ENCODE results near the gene NES. TPM values are rescaled to one million over a fixed set of nuclear protein-coding genes. Genes with fewer than 3 reads are reported as not detected.

Gene NES
- total and polyA plus RNA-seq, 2 of the 8 experiments (the other 6 are each of a cell fraction or from before 2014, with no cell fraction given): 13.3 to 135 TPM

GRCh38 chr1:156698995-156699394 lies 21.8 kb upstream of the NES start:
- Histone ChIP-seq H2BK5ac (ENCODE audit: low read depth, low read length) (no peak overlapping the region), H4K91ac (replicated peaks; ENCODE audit: insufficient read length, low read length) (no peak overlapping the region), H3K4me3 (ENCODE audit: extremely low read depth in 1 of 4, insufficient read depth in 2 of 4, low read depth in 3 of 4, low read length in 4 of 4) (no peak overlapping the region), H3K14ac (ENCODE audit: insufficient read length) (no peak overlapping the region), H3K27ac (ENCODE audit: low read depth, low read length) (no peak overlapping the region), H2AFZ (ENCODE audit: low read length) (no peak overlapping the region), H3K4me2 (ENCODE audit: insufficient read depth in 1 of 2, low read depth in 2 of 2, low read length in 2 of 2) (no peak overlapping the region), H4K20me1 (replicated peaks in 1 of 2; ENCODE audit: control insufficient read depth in 1 of 2, insufficient read depth in 2 of 2, low read length in 2 of 2) (peaks cover 6 to 12% of the 10 kb centered on the region in 2 experiments), H3K23ac (ENCODE audit: insufficient read length) (no peak overlapping the region), H4K5ac (ENCODE audit: insufficient read length, low read depth, low read length) (no peak overlapping the region), H3K79me2 (ENCODE audit: control insufficient read depth in 1 of 2, insufficient read depth in 2 of 2, low read length in 2 of 2) (peaks cover 5 to 14% of the 10 kb centered on the region in 2 experiments; a peak in 2 of 4 replicates), H3K56ac (replicated peaks; ENCODE audit: insufficient read length, low read depth, low read length) (no peak overlapping the region), H3K23me2 (ENCODE audit: low read depth, low read length) (peaks cover 3% of the 10 kb centered on the region; the same call in 1 of the 2 replicates), H3K9me3 (ENCODE audit: insufficient read depth in 2 of 2, low read depth in 1 of 2, low read length in 1 of 2) (no peaks in the 10 kb centered on the region), H4K8ac (ENCODE audit: extremely low read depth, insufficient read depth, low read length) (no peak overlapping the region), H3K9ac (replicated peaks in 1 of 4; ENCODE audit: extremely low read depth in 1 of 4, low read depth in 3 of 4, low read length in 3 of 4) (no peak overlapping the region), H2BK20ac (ENCODE audit: low read length) (no peak overlapping the region), H3K4ac (replicated peaks; ENCODE audit: insufficient read length, low read depth, low read length) (no peak overlapping the region), H3K27me3 (replicated peaks in 1 of 4; ENCODE audit: control insufficient read depth in 3 of 4, extremely low read depth in 1 of 4, insufficient read depth in 3 of 4, low read length in 3 of 4) (peaks cover 0 to 6% (median 1%) of the 10 kb centered on the region in 4 experiments; a peak in 4 of 7 replicates), H3K79me1 (ENCODE audit: low read depth, low read length) (peaks cover 4% of the 10 kb centered on the region; the same call in 1 of the 2 replicates), H2BK12ac (ENCODE audit: low read depth, low read length) (no peak overlapping the region), H3K36me3 (ENCODE audit: control insufficient read depth in 2 of 4, insufficient read depth in 4 of 4, low read length in 3 of 4) (peaks cover 14 to 44% (median 26%) of the 10 kb centered on the region in 4 experiments), H2AK5ac (ENCODE audit: low read depth, low read length) (no peak overlapping the region), H2BK120ac (replicated peaks; ENCODE audit: low read depth, low read length) (no peak overlapping the region), H3K4me1 (replicated peaks in 1 of 4; ENCODE audit: control insufficient read depth in 3 of 4, insufficient read depth in 4 of 4, low read length in 3 of 4) (peaks cover 13 to 18% (median 16%) of the 10 kb centered on the region in 4 experiments), H2BK15ac (ENCODE audit: low read length) (no peak overlapping the region), H3K18ac (ENCODE audit: extremely low read depth, low read length) (no peak overlapping the region)
- CTCF ChIA-PET (ENCODE audit: partially characterized antibody): interaction anchor here (0.6 to 66.0 kb wide), 3 partner anchors 6 to 75 kb away, joined by 4 to 4284 read pairs (median 4284); partner anchors contain the start of genes CRABP2, ISG20L2, METTL25B and NES
- DNase-seq (ENCODE audit: low read depth in 1 of 2, low spot score in 2 of 2): no peak
- POLR2A ChIA-PET (ENCODE audit: partially characterized antibody): interaction anchor here (1.0 to 13.9 kb wide), 6 partner anchors 9 to 106 kb away, joined by 3 to 530 read pairs (median 3); partner anchors contain the start of genes CRABP2, HDGF, ISG20L2 and METTL25B
- TF ChIP-seq NANOG (IDR thresholded peaks at IDR 0.05; ENCODE audit: insufficient read depth, low read depth, low read length, poor library complexity, severe bottlenecking): no peak
- TF ChIP-seq MAFK (IDR thresholded peaks at IDR 0.05; ENCODE audit: low read depth, low read length): no peak
- no peak for TF ChIP-seq SIX5 (IDR thresholded peaks at IDR 0.05; ENCODE audit: low read depth, low read length)
- TF ChIP-seq SIRT6 (IDR thresholded peaks at IDR 0.05; ENCODE audit: low read length): no peak
- TF ChIP-seq, protein P1, sequence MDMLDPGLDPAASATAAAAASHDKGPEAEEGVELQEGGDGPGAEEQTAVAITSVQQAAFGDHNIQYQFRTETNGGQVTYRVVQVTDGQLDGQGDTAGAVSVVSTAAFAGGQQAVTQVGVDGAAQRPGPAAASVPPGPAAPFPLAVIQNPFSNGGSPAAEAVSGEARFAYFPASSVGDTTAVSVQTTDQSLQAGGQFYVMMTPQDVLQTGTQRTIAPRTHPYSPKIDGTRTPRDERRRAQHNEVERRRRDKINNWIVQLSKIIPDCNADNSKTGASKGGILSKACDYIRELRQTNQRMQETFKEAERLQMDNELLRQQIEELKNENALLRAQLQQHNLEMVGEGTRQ (IDR thresholded peaks at IDR 0.05; ENCODE audit: low read length): no peak
- TF ChIP-seq SAP30 (IDR thresholded peaks at IDR 0.05; ENCODE audit: insufficient read depth, insufficient replicate concordance, low read length): no peak
- no peak for TF ChIP-seq SUZ12 (IDR thresholded peaks at IDR 0.05; ENCODE audit: low read length)
- no peak for TF ChIP-seq RXRA (IDR thresholded peaks at IDR 0.05; ENCODE audit: insufficient read depth, low read depth, low read length)
- TF ChIP-seq CHD2 (IDR thresholded peaks at IDR 0.05; ENCODE audit: low read length): no peak
- TF ChIP-seq CBX5 (IDR thresholded peaks at IDR 0.05; ENCODE audit: low read depth, low read length): no peak
- no peak for FAIRE-seq
- 94% methylated on average over 1 of the region's 1 CpG; no CpG with 5 or more reads in 1 of the 2 experiments for WGBS, 2 experiments (ENCODE audit: extremely low coverage in 1 of 2, insufficient coverage in 1 of 2, insufficient read length in 1 of 2, insufficient replicate concordance in 2 of 2, low coverage in 1 of 2, low lambda C conversion rate in 2 of 2, missing lambda C conversion rate in 1 of 2)
